ENCODE measurements around the gene SCN8A.
"Not testable (repeated sequence)": the region's sequence is repeated elsewhere in the genome, so short reads cannot be mapped to it uniquely, and the experiment has no call there.

SCN8A gene

DNA sequence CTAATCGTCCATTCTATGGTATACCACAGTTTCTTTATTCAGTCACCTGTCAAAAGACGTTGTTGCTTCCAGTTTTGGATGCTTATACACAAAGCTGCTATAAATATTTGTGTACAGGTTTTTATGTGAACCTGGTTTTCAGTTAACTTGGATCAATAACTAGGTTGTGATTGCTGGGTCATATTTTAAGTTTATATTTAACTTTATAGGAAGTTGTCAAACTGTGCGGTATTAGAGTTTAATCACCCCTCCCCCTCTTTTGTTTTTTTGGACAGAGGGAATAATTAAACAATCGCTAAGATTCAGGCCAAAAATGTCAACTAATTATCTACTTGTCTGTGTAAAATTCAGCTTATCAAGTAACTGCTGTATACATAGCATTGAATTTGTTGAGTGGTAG is 34.3 kb downstream of the SCN8A start:
- DNase-seq (ENCODE audit: low read depth): no peak

DNA sequence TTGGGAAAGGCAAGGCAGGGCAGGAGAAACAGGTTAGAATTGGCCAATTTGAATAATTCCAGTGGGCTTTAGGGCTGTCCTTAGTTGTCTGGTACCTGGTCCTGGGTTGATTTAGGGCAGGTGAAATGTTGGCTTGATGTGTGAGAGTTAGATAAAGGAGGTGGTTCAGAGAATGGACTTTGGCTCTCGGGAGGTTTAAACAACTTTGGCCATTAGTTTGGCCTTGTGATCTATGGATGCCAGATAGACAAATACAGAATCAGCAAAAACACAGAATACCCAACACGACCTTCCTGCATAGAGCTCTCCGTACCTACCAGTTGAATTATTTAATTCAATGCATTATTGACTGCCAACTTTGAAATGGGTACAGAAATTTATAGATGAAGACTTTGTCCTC is 35.1 kb downstream of the SCN8A start:
- no peak for DNase-seq (ENCODE audit: low read depth)

DNA sequence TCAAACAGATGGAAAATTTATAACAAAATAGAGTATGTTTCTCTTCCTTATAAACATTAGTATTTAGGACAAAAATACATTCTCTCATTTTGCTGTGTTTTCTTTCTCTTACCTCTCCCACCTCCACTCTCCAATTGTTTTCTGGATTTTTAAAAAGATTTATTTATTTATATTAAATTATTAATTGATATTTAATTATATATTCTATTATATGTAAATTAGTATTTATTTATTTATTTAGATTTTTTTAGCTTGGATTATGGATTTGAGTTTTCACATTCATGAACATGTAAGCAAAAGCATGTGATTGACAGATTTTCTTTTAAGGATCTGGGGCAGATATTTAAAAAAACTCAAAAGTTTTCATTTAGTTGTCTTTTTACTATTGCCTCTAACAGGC is 35.6 kb downstream of the SCN8A start:
- DNase-seq (ENCODE audit: low read depth): no peak

DNA sequence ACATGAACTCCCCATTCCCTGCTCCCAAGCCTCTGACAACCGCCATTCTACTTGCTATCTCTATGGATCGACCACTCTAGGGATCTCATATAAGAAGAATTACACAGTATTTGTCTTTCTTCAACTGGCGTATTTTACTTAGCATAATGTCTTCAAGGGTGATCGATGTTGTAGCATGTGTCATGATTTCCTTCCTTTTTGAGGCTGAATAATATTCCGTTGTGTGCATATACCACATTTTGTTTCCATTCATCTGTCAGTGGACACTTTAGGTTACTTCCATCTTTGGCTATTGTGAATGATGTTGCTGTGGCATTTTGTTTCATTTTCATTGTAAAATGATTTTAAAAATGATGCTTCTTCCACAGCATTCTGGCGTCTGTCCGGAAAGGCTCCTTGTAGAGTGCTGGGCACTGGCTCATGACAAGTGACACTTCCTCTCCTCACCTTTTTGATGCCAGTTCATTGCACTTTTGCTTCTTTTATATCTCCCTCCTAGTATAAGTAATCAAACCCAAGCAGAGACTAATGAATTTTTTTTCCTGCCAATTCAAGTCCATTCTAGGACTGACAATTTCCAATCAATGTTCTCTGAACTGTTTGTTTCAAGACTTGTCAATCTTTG is 39.3 kb downstream of the SCN8A start:
- DNase-seq (ENCODE audit: low read depth): no peak

DNA sequence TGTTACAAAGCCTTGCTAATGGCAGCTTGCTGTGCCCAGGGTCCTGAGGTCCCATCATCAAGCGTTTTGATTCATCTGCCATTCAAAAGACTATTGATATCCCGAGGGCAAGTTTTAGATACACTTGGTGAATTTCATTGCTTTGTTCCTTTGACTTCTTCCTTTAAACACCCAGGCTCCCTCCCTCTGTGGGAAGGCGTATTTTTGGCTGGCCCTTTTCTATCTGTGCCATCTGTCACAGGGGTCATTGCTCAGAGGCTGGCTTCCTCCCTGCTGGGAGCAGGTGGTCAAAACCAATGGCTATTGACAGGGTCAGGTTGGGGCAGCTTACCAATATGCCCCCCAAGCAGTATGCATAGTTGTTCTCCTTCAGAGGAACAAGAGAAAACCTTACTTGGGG is 40.0 kb downstream of the SCN8A start:
- no peak for DNase-seq (ENCODE audit: low read depth)

DNA sequence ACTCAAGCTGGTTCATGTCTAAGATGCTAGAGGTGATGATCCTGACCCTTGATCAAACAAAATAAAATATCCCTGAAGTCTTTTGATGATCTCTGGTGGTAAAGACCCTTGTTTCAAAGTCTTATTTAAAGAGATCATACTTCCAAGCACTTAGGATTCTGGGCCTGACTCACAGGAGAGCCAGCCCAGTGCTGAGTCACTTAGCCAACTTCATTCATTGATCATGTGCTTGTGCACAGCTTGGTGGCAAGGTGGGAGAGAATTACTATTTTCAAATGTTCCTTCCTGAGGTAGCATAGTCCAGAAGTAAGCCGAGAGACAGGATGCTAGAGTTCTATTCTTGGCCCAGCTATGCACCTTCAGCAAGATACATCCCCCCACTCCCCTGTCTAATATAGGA is 40.6 kb downstream of the SCN8A start:
- DNase-seq (ENCODE audit: low read depth): no peak

DNA sequence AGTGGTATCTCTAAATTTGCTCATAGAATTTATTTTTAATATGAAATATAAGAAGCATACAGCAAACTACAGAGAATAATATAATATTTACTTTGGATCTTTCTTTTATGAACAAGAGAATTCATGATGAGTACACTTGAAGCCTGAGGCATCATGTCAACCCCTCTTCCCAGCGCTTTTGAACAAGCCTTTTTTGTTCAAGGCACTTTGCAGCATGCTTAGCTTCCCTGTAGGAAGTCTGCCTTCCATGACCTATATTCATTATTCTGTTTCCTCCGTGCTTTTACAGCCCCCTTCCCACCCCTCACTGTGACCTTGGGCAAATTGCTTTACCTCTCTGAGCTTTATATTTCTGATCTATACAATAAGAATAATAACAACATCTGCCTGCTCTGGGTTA is 41.6 kb downstream of the SCN8A start:
- DNase-seq (ENCODE audit: low read depth): no peak

DNA sequence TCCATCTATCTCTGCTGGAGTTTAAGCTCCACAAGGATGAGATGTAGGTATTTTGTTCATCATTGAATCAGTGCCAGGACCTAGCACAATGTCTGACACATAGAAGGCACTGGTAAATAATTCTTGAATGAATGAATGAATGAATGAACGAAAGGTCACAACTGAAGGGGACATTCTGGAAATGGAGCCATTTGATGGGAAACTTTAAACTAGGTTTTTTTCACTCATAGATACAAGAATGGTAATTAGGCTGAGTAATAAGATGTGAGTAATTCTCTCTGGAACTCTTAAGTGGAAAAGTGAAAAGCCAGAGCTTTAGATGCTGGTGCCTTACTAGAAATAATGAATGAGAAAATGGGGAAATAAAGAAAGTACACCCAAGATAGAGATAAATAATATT is 44.3 kb downstream of the SCN8A start:
- DNase-seq (ENCODE audit: low read depth): no peak

DNA sequence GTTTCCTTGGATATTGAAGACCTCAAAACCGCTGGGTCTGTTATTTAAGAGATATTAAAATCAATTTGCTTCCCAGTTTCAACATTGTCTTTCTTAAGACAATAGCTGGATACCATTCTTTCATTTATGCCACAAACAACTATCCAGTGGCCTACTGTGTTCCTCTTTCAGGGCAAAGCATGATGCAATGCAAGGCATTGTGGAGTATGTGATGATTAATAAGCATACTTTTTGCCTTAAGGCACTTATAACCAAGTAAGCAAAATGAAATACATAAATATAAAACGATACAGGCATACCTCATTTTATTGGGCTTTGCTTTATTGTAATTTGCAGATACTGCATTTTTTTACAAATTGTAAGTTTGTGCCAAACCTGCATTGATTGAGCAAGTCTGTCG is 45.5 kb downstream of the SCN8A start:
- DNase-seq (ENCODE audit: low read depth): no peak

DNA sequence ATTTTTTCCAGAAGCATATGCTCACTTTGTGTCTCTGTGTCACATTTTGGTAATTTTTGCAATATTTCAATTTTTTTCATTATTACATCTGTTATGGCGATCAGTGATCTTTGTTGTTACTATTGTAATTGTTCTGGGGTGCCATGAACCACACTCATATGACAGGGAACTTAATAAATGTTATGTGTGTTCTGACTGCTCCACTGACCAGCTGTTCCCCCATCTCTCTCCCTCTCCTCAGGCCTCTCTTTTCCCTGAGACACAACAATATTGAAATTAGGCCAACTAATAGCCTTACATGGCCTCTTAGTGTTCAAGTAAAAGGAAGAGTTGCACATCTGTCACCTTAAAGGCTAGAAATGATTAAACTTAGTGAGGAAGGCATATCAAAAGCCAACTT is 46.0 kb downstream of the SCN8A start:
- no peak for DNase-seq (ENCODE audit: low read depth)

DNA sequence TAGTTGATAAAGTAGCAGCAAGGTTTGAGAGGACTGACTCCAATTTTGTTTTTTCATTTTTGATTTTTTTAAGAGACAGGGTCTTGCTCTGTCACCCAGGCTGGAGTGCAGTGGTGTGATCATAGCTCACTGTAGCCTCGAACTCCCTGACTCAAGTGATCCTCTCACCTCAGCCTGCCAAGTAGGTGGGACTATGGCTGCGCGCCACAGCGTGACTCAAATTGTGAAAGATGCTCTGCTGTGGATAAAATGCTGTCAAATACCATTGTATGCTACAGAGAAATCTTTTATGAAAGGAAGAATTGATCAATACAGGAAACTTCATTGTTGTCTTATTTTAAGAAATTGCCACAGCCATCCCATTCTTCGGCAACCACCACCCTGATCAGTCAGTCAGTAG is 48.3 kb downstream of the SCN8A start:
- DNase-seq (ENCODE audit: low read depth): no peak

DNA sequence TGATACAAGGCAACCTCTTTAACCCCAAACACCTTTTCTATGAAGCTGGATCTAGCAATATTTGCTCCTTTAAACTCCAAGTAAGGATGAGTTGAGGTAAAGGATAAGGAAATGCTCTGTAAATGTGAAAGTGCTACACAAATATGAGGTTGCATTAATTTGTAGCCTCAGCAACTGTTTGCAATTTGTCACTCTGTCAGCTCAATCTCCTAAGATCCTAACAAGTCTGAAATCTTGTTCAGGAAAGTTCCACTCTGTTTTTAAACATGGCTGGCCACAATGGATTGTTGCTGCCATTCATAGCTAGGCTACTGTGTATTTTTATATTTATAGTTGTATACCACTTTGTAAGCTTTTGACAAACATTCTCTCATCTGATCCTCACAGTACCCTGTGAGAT is 51.3 kb downstream of the SCN8A start:
- no peak for DNase-seq (ENCODE audit: low read depth)

DNA sequence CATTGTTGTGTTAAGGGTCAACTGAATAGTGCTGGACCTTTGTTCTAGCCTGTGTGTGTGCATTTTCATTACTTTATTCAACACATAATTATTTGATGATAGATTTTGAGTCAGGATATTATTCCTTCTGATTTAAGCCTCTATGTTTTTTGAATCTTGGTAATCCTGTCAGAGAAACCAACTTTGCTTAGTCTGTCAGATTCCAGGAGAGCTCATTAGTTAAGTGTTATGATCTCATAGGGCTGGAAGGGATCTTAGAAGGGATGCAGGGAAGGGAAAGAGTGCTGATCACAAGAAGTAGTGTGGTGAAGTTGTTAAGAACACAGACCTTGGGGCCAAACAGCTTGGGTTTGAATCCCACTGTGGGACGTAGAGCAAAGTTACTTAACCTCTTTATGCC is 52.9 kb downstream of the SCN8A start:
- DNase-seq (ENCODE audit: low read depth): no peak

DNA sequence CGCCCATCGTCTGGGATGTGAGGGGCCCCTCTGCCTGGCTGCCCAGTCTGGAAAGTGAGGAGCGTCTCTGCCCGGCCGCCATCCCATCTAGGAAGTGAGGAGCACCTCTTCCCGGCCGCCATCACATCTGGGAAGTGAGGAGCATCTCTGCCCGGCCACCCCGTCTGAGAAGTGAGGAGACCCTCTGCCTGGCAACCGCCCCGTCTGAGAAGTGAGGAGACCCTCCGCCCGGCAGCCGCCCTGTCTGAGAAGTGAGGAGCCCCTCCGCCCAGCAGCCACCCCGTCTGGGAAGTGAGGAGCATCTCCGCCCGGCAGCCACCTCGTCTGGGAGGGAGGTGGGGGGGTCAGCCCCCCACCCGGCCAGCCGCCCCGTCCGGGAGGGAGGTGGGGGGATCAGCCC is 53.7 kb downstream of the SCN8A start:
- DNase-seq (ENCODE audit: low read depth): not testable (repeated sequence)

DNA sequence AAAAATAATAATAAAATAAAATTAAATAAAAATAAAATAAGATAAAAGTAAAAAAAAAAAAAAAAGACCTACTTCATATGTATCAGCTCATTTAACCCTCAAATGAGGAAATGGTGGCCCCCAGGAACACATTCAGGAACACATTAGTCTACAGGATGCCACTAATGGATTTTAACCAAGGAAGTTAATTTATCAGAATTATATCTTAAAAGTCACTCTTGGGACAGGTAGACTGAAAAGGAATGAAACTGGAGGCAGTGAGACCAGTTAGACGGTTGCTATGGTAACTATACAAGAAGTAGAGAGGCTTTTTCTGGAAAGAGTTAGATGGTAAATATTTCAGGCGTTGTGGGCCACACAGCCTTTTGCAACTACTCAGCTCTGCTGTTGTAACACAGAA is 54.9 kb downstream of the SCN8A start:
- DNase-seq (ENCODE audit: low read depth): no peak

DNA sequence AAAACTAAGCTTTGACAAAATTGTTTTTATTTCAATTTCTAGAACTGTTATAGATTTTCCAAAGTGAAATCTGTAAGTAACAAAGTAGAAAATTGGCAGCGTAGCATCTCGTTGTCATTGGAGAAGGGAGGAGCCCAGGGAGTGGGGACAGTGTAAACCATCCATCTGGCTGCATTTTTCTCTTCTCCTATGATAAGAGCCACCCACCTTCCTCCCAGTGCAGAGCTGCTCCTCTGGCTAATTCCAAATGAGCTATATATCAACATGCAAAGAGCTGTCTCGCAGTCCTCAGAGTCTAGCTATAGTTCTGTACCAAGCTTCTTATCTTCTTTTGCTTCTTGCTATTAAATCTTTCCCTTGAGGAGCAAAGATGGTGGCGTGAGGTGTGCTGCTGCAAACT is 56.6 kb downstream of the SCN8A start:
- DNase-seq (ENCODE audit: low read depth): no peak

DNA sequence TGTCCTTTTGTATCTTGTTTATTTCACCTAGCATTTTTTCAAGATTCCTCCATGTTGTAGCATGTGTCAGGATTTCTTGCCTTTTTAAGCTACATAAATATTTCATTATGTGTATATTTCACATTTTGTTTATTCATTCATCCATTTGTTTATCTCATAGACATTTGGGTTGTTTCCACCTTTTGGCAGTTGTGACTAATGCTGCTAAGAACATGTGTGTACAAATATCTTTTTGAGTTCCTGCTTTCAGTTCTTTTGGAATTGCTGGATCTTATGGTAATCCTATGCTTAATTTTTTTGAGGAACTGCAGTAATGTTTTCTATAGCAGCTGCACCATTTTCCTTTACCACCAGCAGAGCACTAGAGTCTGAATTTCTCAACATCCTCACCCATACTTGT is 62.4 kb downstream of the SCN8A start:
- DNase-seq (ENCODE audit: low read depth): no peak

DNA sequence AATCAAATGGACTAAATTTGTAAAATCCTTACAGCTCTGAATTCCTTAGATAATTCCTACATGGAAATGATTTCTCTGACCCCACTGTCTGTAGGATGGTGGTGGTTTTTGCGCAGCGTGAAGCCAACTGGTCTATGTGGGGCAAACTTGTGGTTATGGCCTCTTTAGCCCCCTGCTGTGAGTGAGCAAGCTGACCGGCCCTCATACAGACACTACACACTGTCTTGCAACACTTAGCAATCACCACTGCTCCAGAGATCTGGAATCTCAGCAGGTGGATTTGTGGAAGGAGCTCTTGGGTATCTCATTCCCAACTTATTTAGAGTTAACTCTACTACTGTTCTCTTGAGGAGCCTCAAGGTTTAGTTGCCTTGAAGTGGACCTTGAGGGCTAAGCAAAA is 70.2 kb downstream of the SCN8A start:
- no peak for DNase-seq (ENCODE audit: low read depth)

DNA sequence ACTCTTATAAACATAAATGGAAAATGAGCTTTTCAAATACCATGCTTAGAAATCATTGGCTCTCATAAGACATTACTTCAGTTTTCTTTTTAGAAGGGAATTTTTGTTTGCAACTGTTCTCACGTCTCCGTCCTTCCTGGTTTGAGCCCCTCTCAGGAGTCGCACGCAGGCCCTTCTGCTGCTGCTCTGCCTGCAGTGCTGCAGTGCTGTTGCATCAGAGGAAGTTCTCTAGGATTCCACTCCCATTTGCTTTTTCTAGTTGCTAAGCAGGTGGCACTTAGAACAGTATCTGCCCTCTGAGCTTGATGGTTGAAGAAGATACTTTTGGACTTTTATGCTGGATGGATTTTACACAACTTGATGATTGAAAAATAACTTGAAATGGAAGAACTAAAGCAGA is 70.8 kb downstream of the SCN8A start:
- DNase-seq (ENCODE audit: low read depth): no peak

DNA sequence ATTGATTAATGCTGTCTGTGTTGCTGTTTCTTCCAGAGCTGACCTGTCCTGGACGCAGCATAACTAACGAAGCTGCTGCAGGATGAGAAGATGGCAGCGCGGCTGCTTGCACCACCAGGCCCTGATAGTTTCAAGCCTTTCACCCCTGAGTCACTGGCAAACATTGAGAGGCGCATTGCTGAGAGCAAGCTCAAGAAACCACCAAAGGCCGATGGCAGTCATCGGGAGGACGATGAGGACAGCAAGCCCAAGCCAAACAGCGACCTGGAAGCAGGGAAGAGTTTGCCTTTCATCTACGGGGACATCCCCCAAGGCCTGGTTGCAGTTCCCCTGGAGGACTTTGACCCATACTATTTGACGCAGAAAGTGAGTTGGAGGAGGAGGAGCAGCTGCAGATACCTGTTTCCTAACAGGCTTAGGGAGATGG is 71.7 kb downstream of the SCN8A start:
- DNase-seq (ENCODE audit: low read depth): no peak

DNA sequence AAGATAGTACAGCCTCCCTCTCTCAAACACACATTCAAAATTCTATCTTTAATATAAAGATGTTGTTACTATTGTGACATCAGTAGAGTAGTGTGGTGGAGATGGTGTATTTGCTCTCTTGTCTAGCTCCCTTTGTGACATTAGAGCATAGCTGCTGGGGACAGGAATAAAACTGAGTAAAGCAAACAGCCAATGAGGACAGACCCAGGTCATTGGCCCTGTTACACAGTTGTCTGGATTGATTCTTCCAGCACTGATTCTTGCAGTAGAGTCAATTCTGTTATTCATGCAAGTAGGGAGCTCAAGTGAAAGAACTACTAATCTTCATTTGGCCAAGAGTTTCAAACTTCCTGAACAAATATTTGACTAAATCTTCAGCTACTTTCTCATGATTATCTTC is 72.4 kb downstream of the SCN8A start:
- no peak for DNase-seq (ENCODE audit: low read depth)

DNA sequence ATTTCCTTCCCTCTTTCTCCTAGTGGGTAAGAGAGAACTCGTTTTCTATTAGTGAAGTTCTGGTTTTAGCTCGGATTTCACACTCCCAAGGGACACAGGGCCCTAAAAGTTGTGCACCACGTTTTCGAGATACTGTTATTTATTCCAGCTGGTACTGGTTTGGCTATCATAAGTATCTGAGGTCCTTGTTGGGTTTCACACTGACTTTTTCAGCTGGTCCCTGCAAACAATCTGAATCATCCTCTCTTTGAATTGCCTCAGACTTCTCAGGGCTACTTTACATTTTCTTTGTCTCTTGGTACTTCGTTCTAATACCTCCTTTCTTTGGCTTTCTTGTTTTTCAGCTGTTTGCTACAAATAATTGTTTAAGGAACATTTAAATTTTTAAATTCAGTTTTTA is 75.7 kb downstream of the SCN8A start:
- DNase-seq (ENCODE audit: low read depth): no peak

DNA sequence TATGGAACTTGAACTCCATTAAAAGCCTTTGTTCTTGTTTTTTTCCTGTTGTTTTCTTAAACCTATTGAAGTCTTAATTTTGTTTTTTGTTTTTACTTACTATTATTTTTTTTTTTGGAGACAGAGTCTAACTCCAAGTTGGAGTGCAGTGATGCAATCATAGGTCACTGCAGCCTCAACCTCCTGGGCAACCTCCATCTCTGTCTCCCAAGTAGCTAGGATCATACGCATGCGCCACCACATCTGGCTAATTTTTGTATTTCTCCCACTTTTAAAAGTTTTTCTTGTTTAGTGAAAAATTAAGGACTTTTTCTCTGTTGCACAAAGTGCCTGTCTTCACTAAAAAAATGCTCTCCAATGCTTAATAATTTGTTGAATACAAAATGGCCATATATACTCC is 76.2 kb downstream of the SCN8A start:
- no peak for DNase-seq (ENCODE audit: low read depth)

DNA sequence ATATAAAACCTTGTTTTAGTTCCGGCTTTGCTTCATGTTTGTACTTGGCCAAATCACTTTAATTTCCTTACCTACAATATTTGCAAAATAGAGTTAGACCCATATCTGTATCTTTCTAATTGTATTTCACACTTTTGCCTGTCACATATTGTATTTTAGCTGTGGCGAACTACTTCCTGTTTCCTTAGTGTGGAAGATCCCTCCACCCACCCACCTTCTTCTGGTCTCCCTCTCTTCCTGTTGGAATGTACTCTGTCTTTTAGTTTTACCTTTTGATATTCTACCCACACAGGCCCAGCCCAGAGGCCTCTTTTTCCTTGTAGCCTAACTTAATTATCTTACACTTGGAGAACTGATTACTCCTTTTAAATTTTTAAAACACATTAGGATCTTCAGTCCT is 78.2 kb downstream of the SCN8A start:
- DNase-seq (ENCODE audit: low read depth): no peak

DNA sequence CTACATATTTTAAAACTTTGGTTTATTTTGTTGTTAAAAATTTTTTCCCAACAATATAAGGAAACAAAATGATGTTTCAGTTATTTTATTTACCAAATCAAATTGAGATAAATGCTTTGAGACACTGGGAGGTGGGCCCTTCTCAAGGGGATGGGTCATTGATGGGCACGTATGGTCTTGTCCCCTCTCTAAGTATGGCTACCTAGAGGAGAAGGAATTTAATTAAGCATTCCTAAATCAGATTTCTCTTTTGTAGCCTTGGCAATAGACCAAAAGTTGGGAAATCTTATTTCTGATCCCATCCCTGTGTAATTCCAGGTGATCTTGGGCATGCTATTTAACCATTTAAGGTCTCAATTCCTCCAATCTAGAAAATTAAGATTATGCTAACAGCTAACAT is 79.0 kb downstream of the SCN8A start:
- DNase-seq (ENCODE audit: low read depth): no peak
